GM12878 (cell line): ENCODE results near the gene MAP4K1. TPM values are rescaled to one million over a fixed set of nuclear protein-coding genes. Genes with fewer than 3 reads are reported as not detected.

Source experiments
- CEBPZ ChIP-seq: fragments of 150-350 bp; IDR thresholded peaks from 2 replicates; pipeline ENCODE4 v1.6.1; 2016; ENCODE audit warnings: low read depth, low read length
- CHD2 ChIP-seq: IDR thresholded peaks from 2 replicates; pipeline ENCODE4 v1.6.1; 2011; ENCODE audit warnings: low read depth, low read length, improper control_type of control experiment, borderline replicate concordance
- ESRRA ChIP-seq: IDR thresholded peaks from 2 replicates; pipeline ENCODE4 v1.6.1; 2012; ENCODE audit warnings: mild to moderate bottlenecking, low read length, improper control_type of control experiment
- ETV6 ChIP-seq, 2 experiments: fragments of 450-650 bp in 1 of 2; IDR thresholded peaks in 1 of 2; conservative IDR thresholded peaks in 1 of 2; 2 replicates each; pipeline ENCODE4 v1.6.1; 2014; ENCODE audit warnings: antibody characterized with exemption in 1 of 2, borderline replicate concordance in 1 of 2, low read depth in 1 of 2, mild to moderate bottlenecking in 1 of 2, moderate library complexity in 1 of 2
- HCFC1 ChIP-seq: fragments of 150-350 bp; IDR thresholded peaks from 2 replicates; pipeline ENCODE4 v1.6.1; 2014; ENCODE audit warnings: low read length
- IKZF2 ChIP-seq, 2 experiments: fragments of 450-650 bp; IDR thresholded peaks; 2 replicates each; pipeline ENCODE4 v1.6.1; 2017; ENCODE audit warnings: mild to moderate bottlenecking in 2 of 2, moderate library complexity in 2 of 2
- JUNB ChIP-seq: IDR thresholded peaks from 2 replicates; pipeline ENCODE4 v1.6.1; 2016; ENCODE audit warnings: antibody characterized with exemption, mild to moderate bottlenecking
- MTA2 ChIP-seq: fragments of 450-650 bp; IDR thresholded peaks from 2 replicates; pipeline ENCODE4 v1.6.1; 2016; ENCODE audit warnings: low read depth, mild to moderate bottlenecking, moderate library complexity
- NBN ChIP-seq: fragments of 450-650 bp; IDR thresholded peaks from 2 replicates; pipeline ENCODE4 v1.6.1; 2016
- NFXL1 ChIP-seq: fragments of 450-650 bp; IDR thresholded peaks from 2 replicates; pipeline ENCODE4 v1.6.1; 2017; ENCODE audit warnings: antibody characterized with exemption, mild to moderate bottlenecking, borderline replicate concordance
- NFYB ChIP-seq: IDR thresholded peaks from 2 replicates; pipeline ENCODE4 v1.6.1; 2011; ENCODE audit warnings: low read depth, mild to moderate bottlenecking, low read length, improper control_type of control experiment, moderate library complexity; ENCODE audit not compliant: insufficient read depth
- POU2F2 ChIP-seq: IDR thresholded peaks from 3 replicates; pipeline ENCODE4 v1.6.1; 2011; ENCODE audit warnings: low read depth, mild to moderate bottlenecking, low read length, borderline replicate concordance
- SUZ12 ChIP-seq: fragments of 200-600 bp; sonication (generic); IDR thresholded peaks from one replicate; pipeline ENCODE4 v1.6.1; 2018; ENCODE audit warnings: antibody characterized with exemption, mild to moderate bottlenecking; ENCODE audit not compliant: unreplicated experiment
- ZZZ3 ChIP-seq: IDR thresholded peaks from 2 replicates; pipeline ENCODE4 v1.6.1; 2011; ENCODE audit warnings: low read depth; ENCODE audit not compliant: control insufficient read depth, insufficient read length
- polyA plus RNA-seq, 11 experiments: library from polyadenylated mRNA; depleted of rRNA in 4 of 11; unstranded in 6 of 11; stranded (reverse) in 5 of 11; fragments of >200 nt; fragmentation: Nextera tagmentation in 4 of 11; fragmentation: Illumina TruSeq in 1 of 11; extraction: Ambion mirVana in 4 of 11; extraction: Trizol in 1 of 11; gene quantifications; 1 replicate in 1 of 11; 2 replicates in 10 of 11; pipeline versions ENCODE4 v1.2.1 to v1.2.3, GENCODE V29; 2011 to 2016; ENCODE audit warnings: inconsistent platforms in 2 of 11, missing spikeins in 2 of 11, low read depth in 1 of 11
- total RNA-seq, 4 experiments: library from RNA; depleted of rRNA in 3 of 4; stranded (reverse); fragments of >200 nt in 3 of 4; fragmentation: Illumina TruSeq in 1 of 4; extraction: Trizol in 1 of 4; gene quantifications; 2 replicates each; pipeline versions ENCODE4 v1.2.1 to v1.2.3, GENCODE V29; 2013 to 2021
- TF ChIP-seq, protein P1 (sequence below): IDR thresholded peaks from 2 replicates; pipeline ENCODE4 v1.6.1; 2012; ENCODE audit warnings: low read depth, low read length, improper control_type of control experiment
- TF ChIP-seq, protein P2 (sequence below): fragments of 450-650 bp; IDR thresholded peaks from 2 replicates; pipeline ENCODE4 v1.6.1; 2018; ENCODE audit warnings: mild to moderate bottlenecking, low read depth, moderate library complexity; ENCODE audit not compliant: partially characterized antibody

Gene MAP4K1
- total and polyA plus RNA-seq, 10 of the 15 experiments (the other 5 are each of a cell fraction or from before 2014, with no cell fraction given) = 39.2 to 306 (median 140) TPM

- 0 out of 3 replicates have a peak, but pooled peaks have one; percentile 22 for TF ChIP-seq POU2F2
- TF ChIP-seq ESRRA = no peak
- peak; percentile 94 for TF ChIP-seq NBN
- TF ChIP-seq, protein P1, sequence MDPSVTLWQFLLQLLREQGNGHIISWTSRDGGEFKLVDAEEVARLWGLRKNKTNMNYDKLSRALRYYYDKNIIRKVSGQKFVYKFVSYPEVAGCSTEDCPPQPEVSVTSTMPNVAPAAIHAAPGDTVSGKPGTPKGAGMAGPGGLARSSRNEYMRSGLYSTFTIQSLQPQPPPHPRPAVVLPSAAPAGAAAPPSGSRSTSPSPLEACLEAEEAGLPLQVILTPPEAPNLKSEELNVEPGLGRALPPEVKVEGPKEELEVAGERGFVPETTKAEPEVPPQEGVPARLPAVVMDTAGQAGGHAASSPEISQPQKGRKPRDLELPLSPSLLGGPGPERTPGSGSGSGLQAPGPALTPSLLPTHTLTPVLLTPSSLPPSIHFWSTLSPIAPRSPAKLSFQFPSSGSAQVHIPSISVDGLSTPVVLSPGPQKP = no peak
- TF ChIP-seq NFYB = no peak
- no peak for TF ChIP-seq SUZ12
- TF ChIP-seq IKZF2 (IDR thresholded peaks at IDR 0.05) = peak; percentile 98
- peak; percentile 29; the same call in 1 of the 2 replicates for TF ChIP-seq CHD2
- TF ChIP-seq NFXL1 = no peak
- TF ChIP-seq JUNB = no peak
- TF ChIP-seq, protein P2, sequence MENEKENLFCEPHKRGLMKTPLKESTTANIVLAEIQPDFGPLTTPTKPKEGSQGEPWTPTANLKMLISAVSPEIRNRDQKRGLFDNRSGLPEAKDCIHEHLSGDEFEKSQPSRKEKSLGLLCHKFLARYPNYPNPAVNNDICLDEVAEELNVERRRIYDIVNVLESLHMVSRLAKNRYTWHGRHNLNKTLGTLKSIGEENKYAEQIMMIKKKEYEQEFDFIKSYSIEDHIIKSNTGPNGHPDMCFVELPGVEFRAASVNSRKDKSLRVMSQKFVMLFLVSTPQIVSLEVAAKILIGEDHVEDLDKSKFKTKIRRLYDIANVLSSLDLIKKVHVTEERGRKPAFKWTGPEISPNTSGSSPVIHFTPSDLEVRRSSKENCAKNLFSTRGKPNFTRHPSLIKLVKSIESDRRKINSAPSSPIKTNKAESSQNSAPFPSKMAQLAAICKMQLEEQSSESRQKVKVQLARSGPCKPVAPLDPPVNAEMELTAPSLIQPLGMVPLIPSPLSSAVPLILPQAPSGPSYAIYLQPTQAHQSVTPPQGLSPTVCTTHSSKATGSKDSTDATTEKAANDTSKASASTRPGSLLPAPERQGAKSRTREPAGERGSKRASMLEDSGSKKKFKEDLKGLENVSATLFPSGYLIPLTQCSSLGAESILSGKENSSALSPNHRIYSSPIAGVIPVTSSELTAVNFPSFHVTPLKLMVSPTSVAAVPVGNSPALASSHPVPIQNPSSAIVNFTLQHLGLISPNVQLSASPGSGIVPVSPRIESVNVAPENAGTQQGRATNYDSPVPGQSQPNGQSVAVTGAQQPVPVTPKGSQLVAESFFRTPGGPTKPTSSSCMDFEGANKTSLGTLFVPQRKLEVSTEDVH = no peak
- no peak for TF ChIP-seq ZZZ3
- no peak for TF ChIP-seq HCFC1
- no peak for TF ChIP-seq ETV6 (conservative IDR thresholded peaks at IDR 0.05 in 1 of 2, IDR thresholded peaks at IDR 0.05 in 1 of 2; ENCODE audit: borderline replicate concordance in 1 of 2, low read depth in 1 of 2)
- no peak for TF ChIP-seq CEBPZ
- peak; percentile 76 for TF ChIP-seq MTA2
- TF ChIP-seq, all 136 proteins: peak for 30
Measured at GRCh38 chr19:38583219-38583984, 34.4 kb downstream of the MAP4K1 start (continued).
